ENCODE data around the gene CEBPA. TPM values are rescaled to one million over a fixed set of nuclear protein-coding genes. Genes with fewer than 3 reads are reported as not detected.

Gene CEBPA
- total RNA-seq, 2 experiments from 2014 or later = 2.1 to 2.5 TPM

- TF ChIP-seq, protein P1, sequence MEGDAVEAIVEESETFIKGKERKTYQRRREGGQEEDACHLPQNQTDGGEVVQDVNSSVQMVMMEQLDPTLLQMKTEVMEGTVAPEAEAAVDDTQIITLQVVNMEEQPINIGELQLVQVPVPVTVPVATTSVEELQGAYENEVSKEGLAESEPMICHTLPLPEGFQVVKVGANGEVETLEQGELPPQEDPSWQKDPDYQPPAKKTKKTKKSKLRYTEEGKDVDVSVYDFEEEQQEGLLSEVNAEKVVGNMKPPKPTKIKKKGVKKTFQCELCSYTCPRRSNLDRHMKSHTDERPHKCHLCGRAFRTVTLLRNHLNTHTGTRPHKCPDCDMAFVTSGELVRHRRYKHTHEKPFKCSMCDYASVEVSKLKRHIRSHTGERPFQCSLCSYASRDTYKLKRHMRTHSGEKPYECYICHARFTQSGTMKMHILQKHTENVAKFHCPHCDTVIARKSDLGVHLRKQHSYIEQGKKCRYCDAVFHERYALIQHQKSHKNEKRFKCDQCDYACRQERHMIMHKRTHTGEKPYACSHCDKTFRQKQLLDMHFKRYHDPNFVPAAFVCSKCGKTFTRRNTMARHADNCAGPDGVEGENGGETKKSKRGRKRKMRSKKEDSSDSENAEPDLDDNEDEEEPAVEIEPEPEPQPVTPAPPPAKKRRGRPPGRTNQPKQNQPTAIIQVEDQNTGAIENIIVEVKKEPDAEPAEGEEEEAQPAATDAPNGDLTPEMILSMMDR (conservative IDR thresholded peaks at IDR 0.05; ENCODE audit: low read length) = no peak
- TF ChIP-seq EZH2phosphoT487 (IDR thresholded peaks at IDR 0.05; ENCODE audit: borderline replicate concordance, low read depth, low read length) = no peak
- no peak overlapping the region for H3K4me2 ChIP-seq (ENCODE audit: low read length)
- H4K20me1 ChIP-seq (ENCODE audit: insufficient read depth, low read length) = no peaks in the 10 kb centered on the region
- no peaks in the 10 kb centered on the region for H3K9me2 ChIP-seq (ENCODE audit: insufficient read depth, low read length)
- intact Hi-C loops (cut with micrococcal nuclease; ENCODE audit: unreplicated experiment) = no loop called here
- H3K4me3 ChIP-seq (ENCODE audit: low read depth, low read length, poor library complexity, severe bottlenecking) = no peak overlapping the region
- no peaks in the 10 kb centered on the region for H3K79me2 ChIP-seq (ENCODE audit: insufficient read depth, low read depth, low read length)
- BruUV-seq (replicated peaks) = no TSS peak
- H3K36me3 ChIP-seq (ENCODE audit: insufficient read depth, low read length) = no peaks in the 10 kb centered on the region
- H3K9me3 ChIP-seq (ENCODE audit: low read length) = no peaks in the 10 kb centered on the region
- no peak overlapping the region for H2AFZ ChIP-seq (ENCODE audit: low read length)
- no peak overlapping the region for H3K27ac ChIP-seq (ENCODE audit: low read depth, low read length, poor library complexity, severe bottlenecking)
- no peaks in the 10 kb centered on the region for H3K4me1 ChIP-seq (ENCODE audit: insufficient read depth, low read length, poor library complexity, severe bottlenecking)
- POLR2A ChIA-PET = no interaction called here
- CTCF ChIA-PET (ENCODE audit: unreplicated experiment) = no interaction called here
- no peak for DNase-seq (ENCODE audit: low spot score)
Observed at GRCh38 chr19:33275559-33275932, 26.8 kb downstream of the CEBPA start.

DNA sequence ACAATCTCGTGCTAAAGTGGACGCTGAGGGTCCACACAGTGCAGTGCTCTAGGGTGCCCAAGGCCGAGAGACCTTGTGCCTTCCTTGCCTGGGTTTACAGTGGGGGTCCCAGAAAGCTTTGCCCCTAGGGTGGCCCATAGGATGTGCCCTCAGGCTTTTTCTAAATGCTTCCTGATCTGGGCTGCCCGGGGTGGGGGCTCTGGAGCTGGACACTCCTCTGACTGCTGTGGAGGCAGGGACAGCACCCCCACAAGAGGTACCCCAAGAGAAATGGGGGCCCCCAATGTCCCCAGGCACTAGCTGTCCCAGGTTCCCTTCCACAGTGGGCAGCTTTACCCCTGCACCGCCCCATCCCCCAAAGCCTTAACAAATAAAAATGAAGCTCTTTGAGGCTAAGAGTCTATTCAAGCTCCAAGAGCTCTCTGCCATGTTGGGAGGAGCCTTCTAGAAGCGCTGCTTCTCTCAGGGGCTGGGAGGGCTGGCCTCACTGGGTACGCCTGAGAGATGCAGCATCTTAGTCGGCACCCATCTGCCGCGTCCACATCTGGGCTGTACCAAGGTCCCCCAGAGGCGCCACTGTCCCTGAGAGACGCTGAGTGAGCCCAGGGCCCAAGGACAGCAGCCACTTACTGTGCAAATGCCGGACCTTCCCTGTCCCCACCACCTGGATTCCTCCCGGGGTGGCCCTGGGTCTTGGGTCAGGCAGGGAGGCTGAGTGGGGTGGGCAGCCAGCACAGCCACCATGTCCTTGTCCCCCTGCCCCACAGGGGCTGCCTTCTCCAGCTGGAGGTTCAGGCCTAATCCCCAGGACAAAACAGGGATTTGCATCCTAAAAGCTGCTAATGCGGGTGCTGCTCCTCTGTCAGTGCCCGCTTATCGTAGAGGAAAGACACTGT is 27.4 kb downstream of the CEBPA start:
- TF ChIP-seq, protein P1 (conservative IDR thresholded peaks at IDR 0.05; ENCODE audit: low read length) = no peak
- no peak for TF ChIP-seq EZH2phosphoT487 (IDR thresholded peaks at IDR 0.05; ENCODE audit: borderline replicate concordance, low read depth, low read length)
- ChIA-PET POLR2A (no interaction called here), CTCF (ENCODE audit: unreplicated experiment) (no interaction called here)
- Histone ChIP-seq H3K9me3 (ENCODE audit: low read length) (no peaks in the 10 kb centered on the region), H2AFZ (ENCODE audit: low read length) (no peak overlapping the region), H3K27ac (ENCODE audit: low read depth, low read length, poor library complexity, severe bottlenecking) (no peak overlapping the region), H3K4me3 (ENCODE audit: low read depth, low read length, poor library complexity, severe bottlenecking) (no peak overlapping the region), H3K36me3 (ENCODE audit: insufficient read depth, low read length) (no peaks in the 10 kb centered on the region), H3K4me1 (ENCODE audit: insufficient read depth, low read length, poor library complexity, severe bottlenecking) (no peaks in the 10 kb centered on the region), H3K9me2 (ENCODE audit: insufficient read depth, low read length) (no peaks in the 10 kb centered on the region), H3K4me2 (ENCODE audit: low read length) (no peak overlapping the region), H4K20me1 (ENCODE audit: insufficient read depth, low read length) (no peaks in the 10 kb centered on the region), H3K79me2 (ENCODE audit: insufficient read depth, low read depth, low read length) (no peaks in the 10 kb centered on the region)
- DNase-seq (ENCODE audit: low spot score) = no peak
- intact Hi-C loops (cut with micrococcal nuclease; ENCODE audit: unreplicated experiment) = no loop called here
- no TSS peak for BruUV-seq (replicated peaks)

All from OCI-LY7 (cell line).